Frontal cortex (tissue), 4 donors: ENCODE results near the gene SEC22A. TPM values are rescaled to one million over a fixed set of nuclear protein-coding genes. Genes with fewer than 3 reads are reported as not detected.

Experiments
- DNase-seq, 2 donors: peaks; one replicate each; pipeline ENCODE4 v3.0.0; 2012; ENCODE audit warnings: low spot score in 2 of 2
- FAIRE-seq: peaks from 2 replicates; lab custom pipeline; 2012; peaks lifted over from hg19 to GRCh38; lab: Jason Lieb, UNC
- total RNA-seq: library from RNA; depleted of rRNA; stranded (reverse); fragments of >200 nt; gene quantifications from one replicate; pipeline ENCODE4 v1.2.3, GENCODE V29; 2014
- donor health status: control.
- donor health status: control.
- donor health status: control.

SEC22A gene
- total RNA-seq, 1 donor from 2014 or later = 65.2 TPM

DNA sequence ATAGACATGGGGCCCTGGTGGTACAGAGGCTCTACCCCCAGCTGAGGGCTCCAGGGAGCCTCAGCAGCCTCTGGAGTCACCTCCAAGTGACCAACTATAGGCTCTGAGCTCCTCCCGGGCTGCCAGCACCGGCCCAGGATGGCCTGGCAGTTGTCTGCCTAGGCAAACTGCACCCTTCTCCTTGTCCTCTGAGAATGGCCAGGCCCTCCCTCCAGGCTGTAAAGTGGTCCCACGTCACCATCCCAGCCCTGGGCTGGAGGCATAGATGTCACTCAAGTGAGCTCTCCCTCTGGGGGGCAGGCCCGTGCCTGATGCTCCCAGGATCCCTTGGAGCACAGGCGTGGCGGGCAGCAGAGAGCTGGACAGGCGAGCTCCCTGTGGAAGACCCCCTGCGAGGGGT lies 120.1 kb downstream of the SEC22A start:
- no peak for FAIRE-seq

DNA sequence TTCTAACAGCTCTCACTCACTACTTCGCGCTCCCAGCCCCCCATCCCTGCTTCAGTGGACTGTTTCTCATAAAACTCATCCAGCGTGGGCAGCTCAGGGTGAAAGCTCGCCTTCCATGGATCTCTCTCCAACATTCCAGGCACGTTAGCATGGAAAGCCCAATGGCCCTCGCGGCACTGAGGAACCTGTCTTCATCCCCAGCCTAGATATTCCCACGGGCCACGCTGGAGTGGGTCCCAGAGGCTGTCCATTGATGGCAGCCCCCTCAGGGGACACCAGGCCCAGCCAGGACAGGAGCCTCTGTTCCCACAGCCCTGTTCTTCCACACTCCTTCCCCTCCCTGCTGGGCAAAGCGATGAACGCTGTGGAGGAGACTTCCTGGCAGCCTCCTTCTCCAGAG lies 121.1 kb downstream of the SEC22A start:
- no peak for FAIRE-seq
- DNase-seq = no peak

More for the DNA sequence above, 120.1 kb downstream of the SEC22A start:
- DNase-seq = no peak

Other genes starting within 250 kb of the SEC22A start
- gene SEMA5B, start 174.2 kb upstream of the SEC22A start, total RNA-seq = 9.0 TPM
- 2.0 TPM for gene PDIA5, start 134.9 kb upstream of the SEC22A start, total RNA-seq
- gene ADCY5, start 247.1 kb downstream of the SEC22A start, total RNA-seq = 29.8 TPM